PFSK-1 (cell line): ENCODE results near the gene EML2.

Experiments used
- POLR2AphosphoS5 ChIP-seq: IDR thresholded peaks from 2 replicates; pipeline ENCODE4 v1.6.1; 2012; ENCODE audit warnings: low read depth, mild to moderate bottlenecking, control low read depth, low read length, moderate library complexity
- SIN3A ChIP-seq: IDR thresholded peaks from 2 replicates; pipeline ENCODE4 v1.6.1; 2012; ENCODE audit warnings: mild to moderate bottlenecking, low read length, moderate library complexity, borderline replicate concordance; ENCODE audit not compliant: insufficient read depth
- TAF1 ChIP-seq: IDR thresholded peaks from 2 replicates; pipeline ENCODE4 v1.6.1; 2012; ENCODE audit warnings: low read length, control low read depth, borderline replicate concordance; ENCODE audit not compliant: insufficient read depth

DNA sequence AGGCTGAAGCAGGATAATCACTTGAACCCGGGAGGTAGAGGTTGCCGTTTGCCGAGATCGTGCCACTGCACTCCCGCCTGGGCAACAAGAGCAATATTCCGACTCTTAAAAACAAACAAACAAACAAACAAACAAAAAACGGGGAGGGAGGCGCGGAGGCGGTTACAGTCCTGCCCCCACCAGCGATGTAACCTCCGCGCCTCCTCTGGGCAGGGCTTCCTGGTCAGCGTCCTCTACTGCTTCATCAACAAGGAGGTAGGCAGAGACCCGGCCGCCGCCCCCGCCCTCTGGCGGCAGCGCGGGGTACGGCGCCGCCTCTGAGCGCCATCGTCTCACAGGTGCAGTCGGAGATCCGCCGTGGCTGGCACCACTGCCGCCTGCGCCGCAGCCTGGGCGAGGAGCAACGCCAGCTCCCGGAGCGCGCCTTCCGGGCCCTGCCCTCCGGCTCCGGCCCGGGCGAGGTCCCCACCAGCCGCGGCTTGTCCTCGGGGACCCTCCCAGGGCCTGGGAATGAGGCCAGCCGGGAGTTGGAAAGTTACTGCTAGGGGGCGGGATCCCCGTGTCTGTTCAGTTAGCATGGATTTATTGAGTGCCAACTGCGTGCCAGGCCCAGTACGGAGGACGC lies 42.3 kb upstream of the EML2 start:
- TF ChIP-seq TAF1 (no peak), POLR2AphosphoS5 (no peak), SIN3A (no peak)
